ENCODE measurements around the gene MYO5B.

- TF ChIP-seq, protein P1, sequence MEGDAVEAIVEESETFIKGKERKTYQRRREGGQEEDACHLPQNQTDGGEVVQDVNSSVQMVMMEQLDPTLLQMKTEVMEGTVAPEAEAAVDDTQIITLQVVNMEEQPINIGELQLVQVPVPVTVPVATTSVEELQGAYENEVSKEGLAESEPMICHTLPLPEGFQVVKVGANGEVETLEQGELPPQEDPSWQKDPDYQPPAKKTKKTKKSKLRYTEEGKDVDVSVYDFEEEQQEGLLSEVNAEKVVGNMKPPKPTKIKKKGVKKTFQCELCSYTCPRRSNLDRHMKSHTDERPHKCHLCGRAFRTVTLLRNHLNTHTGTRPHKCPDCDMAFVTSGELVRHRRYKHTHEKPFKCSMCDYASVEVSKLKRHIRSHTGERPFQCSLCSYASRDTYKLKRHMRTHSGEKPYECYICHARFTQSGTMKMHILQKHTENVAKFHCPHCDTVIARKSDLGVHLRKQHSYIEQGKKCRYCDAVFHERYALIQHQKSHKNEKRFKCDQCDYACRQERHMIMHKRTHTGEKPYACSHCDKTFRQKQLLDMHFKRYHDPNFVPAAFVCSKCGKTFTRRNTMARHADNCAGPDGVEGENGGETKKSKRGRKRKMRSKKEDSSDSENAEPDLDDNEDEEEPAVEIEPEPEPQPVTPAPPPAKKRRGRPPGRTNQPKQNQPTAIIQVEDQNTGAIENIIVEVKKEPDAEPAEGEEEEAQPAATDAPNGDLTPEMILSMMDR (conservative IDR thresholded peaks at IDR 0.05; ENCODE audit: low read length), result no peak
- no peak for TF ChIP-seq EZH2phosphoT487 (IDR thresholded peaks at IDR 0.05; ENCODE audit: borderline replicate concordance, low read depth, low read length)
Observed at GRCh38 chr18:50199346-50199855, 4.5 kb upstream of the MYO5B start.
